H1 (cell line): ENCODE data around the gene RAPGEF1. TPM values are rescaled to one million over a fixed set of nuclear protein-coding genes. Genes with fewer than 3 reads are reported as not detected.

ENCODE experiments used
- CEBPB ChIP-seq: IDR thresholded peaks from 2 replicates; pipeline ENCODE4 v1.6.1; 2012; ENCODE audit warnings: low read depth, low read length
- CREB1 ChIP-seq: IDR thresholded peaks from 2 replicates; pipeline ENCODE4 v1.6.1; 2012; ENCODE audit warnings: inconsistent platforms
- EGR1 ChIP-seq: IDR thresholded peaks from 2 replicates; pipeline ENCODE4 v1.6.1; 2011; ENCODE audit warnings: low read depth, low read length, borderline replicate concordance
- FOSL1 ChIP-seq: IDR thresholded peaks from 2 replicates; pipeline ENCODE4 v1.6.1; 2011; ENCODE audit warnings: mild to moderate bottlenecking, low read depth, low read length, moderate library complexity; ENCODE audit not compliant: insufficient read depth
- GABPA ChIP-seq: IDR thresholded peaks from 2 replicates; pipeline ENCODE4 v1.6.1; 2011; ENCODE audit warnings: mild to moderate bottlenecking, low read length, moderate library complexity, borderline replicate concordance; ENCODE audit not compliant: insufficient read depth
- KDM5A ChIP-seq: fragments of 200-600 bp; IDR thresholded peaks from 2 replicates; pipeline ENCODE4 v1.7.1; 2012; ENCODE audit warnings: mild to moderate bottlenecking, low read length, inconsistent platforms, mixed read lengths
- NANOG ChIP-seq: IDR thresholded peaks from 2 replicates; pipeline ENCODE4 v1.6.1; 2011; ENCODE audit warnings: low read length, low read depth, mild to moderate bottlenecking, inconsistent platforms; ENCODE audit not compliant: insufficient read depth, poor library complexity, severe bottlenecking
- NRF1 ChIP-seq: IDR thresholded peaks from 2 replicates; pipeline ENCODE4 v1.6.1; 2011; ENCODE audit warnings: mild to moderate bottlenecking, low read depth, low read length, improper control_type of control experiment
- POU5F1 ChIP-seq: IDR thresholded peaks from 2 replicates; pipeline ENCODE4 v1.6.1; 2011; ENCODE audit warnings: low read depth, mild to moderate bottlenecking, low read length, moderate library complexity
- RFX5 ChIP-seq: IDR thresholded peaks from 2 replicates; pipeline ENCODE4 v1.6.1; 2011; ENCODE audit warnings: low read depth, low read length, improper control_type of control experiment, borderline replicate concordance
- RNF2 ChIP-seq: fragments of 200-900, 300-1000 bp; sonication (generic); IDR thresholded peaks from 2 replicates; pipeline ENCODE4 v1.7.1; 2016; ENCODE audit warnings: borderline replicate concordance, low read depth, mild to moderate bottlenecking, antibody characterized with exemption, low read length; ENCODE audit not compliant: poor library complexity, severe bottlenecking; ENCODE audit errors: missing control alignments
- YY1 ChIP-seq: IDR thresholded peaks from 2 replicates; pipeline ENCODE4 v1.6.1; 2011; ENCODE audit warnings: low read depth, mild to moderate bottlenecking, low read length
- polyA plus RNA-seq, 7 experiments: library from polyadenylated mRNA; depleted of rRNA in 3 of 7; stranded (reverse) in 5 of 7; unstranded in 2 of 7; fragments of >200 nt in 5 of 7; fragments of 200-250 nt in 2 of 7; gene quantifications; 1 replicate in 5 of 7; 2 replicates in 1 of 7; 4 replicates in 1 of 7; pipeline versions ENCODE4 v1.2.1 to v1.2.3, GENCODE V29; 2011 to 2013; ENCODE audit warnings: missing spikeins in 2 of 7, mixed read lengths in 2 of 7
- total RNA-seq: library from RNA; stranded (reverse); fragmentation: NEBNext Ultra II Directional; extraction: Animal tissue kit (Norgen Biotek cat#: 25700); gene quantifications from 2 replicates; pipeline ENCODE4 v1.2.1, GENCODE V29; 2021
- TF ChIP-seq, protein P1 (sequence below): IDR thresholded peaks from 2 replicates; pipeline ENCODE4 v1.6.1; 2011; ENCODE audit warnings: low read depth, mild to moderate bottlenecking, low read length; ENCODE audit not compliant: insufficient read depth
- TF ChIP-seq, protein P2 (sequence below), 3 experiments: IDR thresholded peaks; 1 replicate in 2 of 3; 2 replicates in 1 of 3; pipeline versions ENCODE4 v1.5.1 to v1.6.1; 2011; ENCODE audit warnings: low read length in 3 of 3, mild to moderate bottlenecking in 3 of 3, inconsistent platforms in 2 of 3, low read depth in 1 of 3, moderate library complexity in 1 of 3; ENCODE audit not compliant: insufficient read depth in 1 of 3; ENCODE audit errors: control extremely low read depth in 1 of 3
- TF ChIP-seq, protein P3 (sequence below): IDR thresholded peaks from 2 replicates; pipeline ENCODE4 v1.6.1; 2012; ENCODE audit warnings: low read length, inconsistent platforms

RAPGEF1 gene
- total and polyA plus RNA-seq, 2 of the 8 experiments (the other 6 are each of a cell fraction or from before 2014, with no cell fraction given): 29.7 to 78.9 TPM

DNA sequence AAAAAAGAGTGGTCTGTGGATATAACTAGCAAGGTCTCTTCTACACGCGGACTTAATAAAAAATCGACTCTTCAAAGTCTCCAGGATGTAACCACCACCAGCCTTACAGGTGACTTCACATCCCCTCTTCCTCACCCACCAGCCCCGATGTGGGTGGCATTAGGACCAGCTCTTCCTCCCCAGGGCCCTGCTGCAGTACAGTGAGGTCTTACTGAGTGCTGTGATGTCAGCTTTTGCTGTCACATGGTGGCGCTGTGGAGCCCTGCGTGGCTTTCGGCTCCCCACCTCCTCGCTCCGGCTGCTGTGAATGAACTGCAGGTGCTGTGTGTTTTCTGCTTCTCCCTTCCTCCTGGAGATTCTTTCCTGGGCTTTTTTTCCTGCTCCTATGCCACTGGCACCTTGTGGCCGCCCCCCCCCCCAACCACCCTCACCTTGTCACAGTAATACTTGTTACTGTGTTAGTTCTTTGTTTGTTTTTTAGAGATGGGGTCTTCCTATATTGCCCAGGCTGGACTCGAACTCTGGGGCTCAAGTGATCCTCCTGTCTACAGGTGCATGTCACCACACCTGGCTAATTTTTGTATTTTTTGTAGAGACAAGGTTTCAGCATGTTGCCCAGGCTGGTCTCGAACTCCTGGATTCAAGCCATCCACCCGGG, 15.8 kb upstream of the RAPGEF1 start (continued):
- TF ChIP-seq KDM5A: no peak
- TF ChIP-seq, protein P1, sequence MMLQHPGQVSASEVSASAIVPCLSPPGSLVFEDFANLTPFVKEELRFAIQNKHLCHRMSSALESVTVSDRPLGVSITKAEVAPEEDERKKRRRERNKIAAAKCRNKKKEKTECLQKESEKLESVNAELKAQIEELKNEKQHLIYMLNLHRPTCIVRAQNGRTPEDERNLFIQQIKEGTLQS: 0 out of 2 replicates have a peak, but pooled peaks have one; percentile 31
- no peak for TF ChIP-seq NANOG
- TF ChIP-seq RNF2: no peak
- TF ChIP-seq EGR1: no peak
- 0 out of 2 replicates have a peak, but pooled peaks have one; percentile 68 for TF ChIP-seq FOSL1
- no peak for TF ChIP-seq RFX5
- TF ChIP-seq YY1: no peak
- TF ChIP-seq, protein P2, sequence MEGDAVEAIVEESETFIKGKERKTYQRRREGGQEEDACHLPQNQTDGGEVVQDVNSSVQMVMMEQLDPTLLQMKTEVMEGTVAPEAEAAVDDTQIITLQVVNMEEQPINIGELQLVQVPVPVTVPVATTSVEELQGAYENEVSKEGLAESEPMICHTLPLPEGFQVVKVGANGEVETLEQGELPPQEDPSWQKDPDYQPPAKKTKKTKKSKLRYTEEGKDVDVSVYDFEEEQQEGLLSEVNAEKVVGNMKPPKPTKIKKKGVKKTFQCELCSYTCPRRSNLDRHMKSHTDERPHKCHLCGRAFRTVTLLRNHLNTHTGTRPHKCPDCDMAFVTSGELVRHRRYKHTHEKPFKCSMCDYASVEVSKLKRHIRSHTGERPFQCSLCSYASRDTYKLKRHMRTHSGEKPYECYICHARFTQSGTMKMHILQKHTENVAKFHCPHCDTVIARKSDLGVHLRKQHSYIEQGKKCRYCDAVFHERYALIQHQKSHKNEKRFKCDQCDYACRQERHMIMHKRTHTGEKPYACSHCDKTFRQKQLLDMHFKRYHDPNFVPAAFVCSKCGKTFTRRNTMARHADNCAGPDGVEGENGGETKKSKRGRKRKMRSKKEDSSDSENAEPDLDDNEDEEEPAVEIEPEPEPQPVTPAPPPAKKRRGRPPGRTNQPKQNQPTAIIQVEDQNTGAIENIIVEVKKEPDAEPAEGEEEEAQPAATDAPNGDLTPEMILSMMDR (IDR thresholded peaks at IDR 0.05; ENCODE audit: control extremely low read depth in 1 of 3, insufficient read depth in 1 of 3, low read depth in 1 of 3, low read length in 3 of 3): peak; percentile 90 to 95 (median 94)
- TF ChIP-seq, protein P3, sequence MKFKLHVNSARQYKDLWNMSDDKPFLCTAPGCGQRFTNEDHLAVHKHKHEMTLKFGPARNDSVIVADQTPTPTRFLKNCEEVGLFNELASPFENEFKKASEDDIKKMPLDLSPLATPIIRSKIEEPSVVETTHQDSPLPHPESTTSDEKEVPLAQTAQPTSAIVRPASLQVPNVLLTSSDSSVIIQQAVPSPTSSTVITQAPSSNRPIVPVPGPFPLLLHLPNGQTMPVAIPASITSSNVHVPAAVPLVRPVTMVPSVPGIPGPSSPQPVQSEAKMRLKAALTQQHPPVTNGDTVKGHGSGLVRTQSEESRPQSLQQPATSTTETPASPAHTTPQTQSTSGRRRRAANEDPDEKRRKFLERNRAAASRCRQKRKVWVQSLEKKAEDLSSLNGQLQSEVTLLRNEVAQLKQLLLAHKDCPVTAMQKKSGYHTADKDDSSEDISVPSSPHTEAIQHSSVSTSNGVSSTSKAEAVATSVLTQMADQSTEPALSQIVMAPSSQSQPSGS: peak; percentile 80
- no peak for TF ChIP-seq NRF1
- no peak for TF ChIP-seq CEBPB
- peak; percentile 62; the same call in 1 of the 2 replicates for TF ChIP-seq GABPA
- TF ChIP-seq POU5F1: no peak
- peak; percentile 89 for TF ChIP-seq CREB1
- TF ChIP-seq, all 59 proteins: peak for 11
